Upper lobe of left lung (tissue), 4 donors: Measurements from ENCODE around the gene EEPD1.

Experiments used
- POLR2A ChIP-seq, 4 donors: fragments of 450-650 bp; IDR thresholded peaks; one replicate each; pipeline ENCODE4 v1.5.1; 2016 to 2017; ENCODE audit warnings: antibody characterized with exemption in 4 of 4, mild to moderate bottlenecking in 2 of 4
- TF ChIP-seq, protein P1 (sequence below), 6 experiments: fragments of 450-650 bp in 4 of 6; fragments of 200-600 bp in 2 of 6; sonication (generic) in 2 of 6; IDR thresholded peaks; one replicate each; pipeline ENCODE4 v1.5.1; 2016 to 2019; ENCODE audit warnings: antibody characterized with exemption in 6 of 6

DNA sequence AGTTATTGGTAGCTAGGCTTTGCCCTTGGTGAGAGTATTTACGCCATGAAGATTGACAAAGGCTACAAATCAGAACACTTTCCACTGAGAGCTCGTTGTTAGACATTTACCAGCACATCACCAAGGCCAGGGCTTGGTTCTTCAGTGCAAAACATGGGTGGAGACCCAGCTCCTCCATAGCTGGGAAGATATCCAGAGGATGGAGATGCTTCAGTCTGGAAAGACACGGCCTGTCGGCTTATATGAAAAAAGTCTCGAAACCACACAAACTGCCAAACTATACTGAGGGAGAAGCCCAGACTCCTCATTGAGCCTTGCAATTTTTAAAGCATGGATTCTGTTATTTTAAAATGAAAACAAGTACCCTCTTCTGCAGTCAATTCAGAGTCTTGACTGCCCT lies 153.2 kb downstream of the EEPD1 start:
- TF ChIP-seq, protein P1, sequence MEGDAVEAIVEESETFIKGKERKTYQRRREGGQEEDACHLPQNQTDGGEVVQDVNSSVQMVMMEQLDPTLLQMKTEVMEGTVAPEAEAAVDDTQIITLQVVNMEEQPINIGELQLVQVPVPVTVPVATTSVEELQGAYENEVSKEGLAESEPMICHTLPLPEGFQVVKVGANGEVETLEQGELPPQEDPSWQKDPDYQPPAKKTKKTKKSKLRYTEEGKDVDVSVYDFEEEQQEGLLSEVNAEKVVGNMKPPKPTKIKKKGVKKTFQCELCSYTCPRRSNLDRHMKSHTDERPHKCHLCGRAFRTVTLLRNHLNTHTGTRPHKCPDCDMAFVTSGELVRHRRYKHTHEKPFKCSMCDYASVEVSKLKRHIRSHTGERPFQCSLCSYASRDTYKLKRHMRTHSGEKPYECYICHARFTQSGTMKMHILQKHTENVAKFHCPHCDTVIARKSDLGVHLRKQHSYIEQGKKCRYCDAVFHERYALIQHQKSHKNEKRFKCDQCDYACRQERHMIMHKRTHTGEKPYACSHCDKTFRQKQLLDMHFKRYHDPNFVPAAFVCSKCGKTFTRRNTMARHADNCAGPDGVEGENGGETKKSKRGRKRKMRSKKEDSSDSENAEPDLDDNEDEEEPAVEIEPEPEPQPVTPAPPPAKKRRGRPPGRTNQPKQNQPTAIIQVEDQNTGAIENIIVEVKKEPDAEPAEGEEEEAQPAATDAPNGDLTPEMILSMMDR (IDR thresholded peaks at IDR 0.05), result no peak
- no peak for TF ChIP-seq POLR2A (IDR thresholded peaks at IDR 0.05)
